Caki2 (cell line): ENCODE measurements around the gene MKLN1. TPM values are rescaled to one million over a fixed set of nuclear protein-coding genes. Genes with fewer than 3 reads are reported as not detected.

Experiments
- DNase-seq: peaks from one replicate; pipeline ENCODE4 v3.0.0-alpha.2; 2015; ENCODE audit warnings: low read depth
- in situ Hi-C: cut with HindIII; loops from 2 replicates; pipeline ENCODE4 v1.10.0; 2016; ENCODE audit warnings: low sequenced_read_pairs, low pct_unique_long_range_greater_than_20kb, mixed read lengths
- total RNA-seq: library from RNA; depleted of rRNA; stranded (reverse); fragments of >200 nt; shearing (Covaris generic); gene quantifications from 2 replicates; pipeline ENCODE4 v1.2.3, GENCODE V29; 2014; ENCODE audit warnings: low replicate concordance

Gene MKLN1
- total RNA-seq, 1 experiment from 2014 or later = 21.5 TPM

- in situ Hi-C loops = no loop called here
- no peak for DNase-seq
Observed at GRCh38 chr7:131338691-131339390, 11.2 kb downstream of the MKLN1 start.

- DNase-seq = no peak
- in situ Hi-C loops = no loop called here
Observed at GRCh38 chr7:131341690-131342089, 14.0 kb downstream of the MKLN1 start.

GRCh38 chr7:131342864-131343442, 15.3 kb downstream of the MKLN1 start:
- in situ Hi-C loops = no loop called here
- no peak for DNase-seq

DNA sequence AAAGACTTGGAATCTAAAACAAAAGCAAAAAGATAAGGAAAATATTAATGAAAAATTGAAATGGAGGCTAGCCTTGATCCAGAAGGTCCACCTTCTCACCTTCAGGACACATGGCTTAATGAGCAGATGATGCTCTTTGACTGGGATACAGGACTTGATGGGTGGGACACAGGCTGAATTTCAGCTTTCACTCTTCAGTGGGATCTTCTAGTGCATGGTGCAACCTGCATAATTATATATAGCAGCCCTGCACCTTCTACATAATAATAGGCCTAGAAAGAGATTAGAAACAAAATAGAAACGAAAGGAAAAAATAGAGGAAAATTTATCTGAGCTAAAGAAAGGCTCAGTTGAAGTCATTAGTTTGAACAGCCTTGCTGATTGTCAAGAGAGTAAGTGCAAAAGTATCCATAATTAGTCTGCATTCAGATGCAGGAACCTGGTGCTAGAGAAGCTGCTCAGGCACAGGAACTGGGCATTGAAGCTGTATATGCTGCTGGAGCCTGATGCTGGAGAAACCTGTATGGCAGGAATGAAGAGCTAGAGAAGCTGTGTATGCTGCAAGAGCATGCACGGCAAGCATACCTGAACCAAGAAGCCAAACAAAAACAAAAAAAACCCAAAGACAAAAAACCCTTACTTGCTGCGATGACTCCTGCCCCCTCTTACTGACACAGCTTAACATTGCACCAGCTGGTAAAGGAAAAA, 19.4 kb downstream of the MKLN1 start:
- in situ Hi-C loops = no loop called here

GRCh38 chr7:131352032-131352431, 24.4 kb downstream of the MKLN1 start:
- in situ Hi-C loops = no loop called here
- DNase-seq = no peak

More for the DNA sequence above, 19.4 kb downstream of the MKLN1 start:
- DNase-seq = no peak

- DNase-seq = no peak
- in situ Hi-C loops = no loop called here
Observed at GRCh38 chr7:131354390-131354789, 26.7 kb downstream of the MKLN1 start.

DNA sequence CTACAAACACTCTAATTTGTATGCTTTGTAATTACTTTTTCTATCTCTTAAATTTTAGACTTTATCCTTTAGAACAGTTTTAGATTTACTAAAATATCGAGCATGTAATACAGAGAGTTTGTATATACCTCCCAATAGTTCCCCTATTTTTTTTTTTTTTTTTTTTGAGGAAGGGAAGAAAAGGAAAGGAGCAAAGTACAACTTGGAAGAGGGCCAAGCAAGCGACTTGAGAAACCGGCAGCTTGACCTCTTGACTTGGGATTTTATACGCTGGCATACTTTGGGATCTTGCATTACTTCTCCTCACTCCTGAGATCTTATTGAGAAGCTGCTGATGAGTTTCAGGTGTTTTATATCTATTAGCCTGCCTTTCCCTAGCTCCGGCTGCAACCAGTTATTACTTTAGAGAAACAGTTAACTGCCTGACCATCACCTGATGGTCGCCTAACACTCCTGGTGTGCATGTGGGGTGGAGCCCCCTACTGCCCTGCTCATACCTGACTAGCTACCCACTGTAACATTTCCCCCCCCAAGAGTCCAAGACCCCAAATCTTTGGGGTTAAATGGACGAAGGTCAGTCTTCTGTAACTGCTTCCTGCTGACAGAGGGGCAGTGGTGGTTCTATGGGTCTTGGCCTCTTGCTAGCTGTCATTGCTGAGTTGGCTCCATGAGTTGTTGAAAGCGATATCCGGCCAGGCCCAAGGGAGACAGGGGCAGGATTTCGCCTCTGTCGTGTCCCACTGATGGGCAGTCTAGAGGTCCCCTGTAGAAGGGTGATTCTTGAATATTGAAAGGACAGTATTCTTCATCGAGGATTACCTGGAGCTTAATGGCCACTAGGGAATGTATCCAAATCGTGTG, 28.5 kb downstream of the MKLN1 start:
- DNase-seq = no peak
- in situ Hi-C loops = no loop called here

DNA sequence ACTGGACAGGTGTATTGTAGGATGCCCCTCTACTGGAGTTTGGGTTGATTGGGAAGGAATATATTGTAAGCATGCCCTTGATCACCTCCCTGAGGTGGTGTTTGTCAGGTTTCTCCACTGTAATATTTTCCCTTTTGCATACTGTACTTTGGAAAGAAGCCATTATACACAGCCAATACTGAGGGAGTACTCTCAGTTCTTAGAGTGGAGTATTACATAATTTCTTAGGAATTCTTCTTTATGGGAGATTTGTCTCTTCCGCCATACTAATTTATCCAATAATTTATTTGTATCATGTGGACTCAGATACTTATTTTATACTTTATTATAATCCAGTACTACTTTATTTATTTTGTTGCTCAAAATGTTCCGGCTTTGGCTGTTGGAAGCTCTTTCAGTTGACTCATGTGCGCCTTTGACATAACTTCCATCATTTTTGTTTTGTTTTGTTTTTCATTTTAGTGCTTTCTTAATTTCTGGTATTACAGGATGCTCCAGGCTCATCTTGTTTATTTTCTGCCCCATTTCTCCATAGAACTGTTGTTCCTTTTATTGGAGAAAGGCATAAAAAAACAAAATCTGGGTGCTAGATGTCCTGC, 29.7 kb downstream of the MKLN1 start:
- in situ Hi-C loops = no loop called here
- no peak for DNase-seq

- no peak for DNase-seq
- in situ Hi-C loops = no loop called here
Observed at GRCh38 chr7:131358636-131359035, 31.0 kb downstream of the MKLN1 start.

DNA sequence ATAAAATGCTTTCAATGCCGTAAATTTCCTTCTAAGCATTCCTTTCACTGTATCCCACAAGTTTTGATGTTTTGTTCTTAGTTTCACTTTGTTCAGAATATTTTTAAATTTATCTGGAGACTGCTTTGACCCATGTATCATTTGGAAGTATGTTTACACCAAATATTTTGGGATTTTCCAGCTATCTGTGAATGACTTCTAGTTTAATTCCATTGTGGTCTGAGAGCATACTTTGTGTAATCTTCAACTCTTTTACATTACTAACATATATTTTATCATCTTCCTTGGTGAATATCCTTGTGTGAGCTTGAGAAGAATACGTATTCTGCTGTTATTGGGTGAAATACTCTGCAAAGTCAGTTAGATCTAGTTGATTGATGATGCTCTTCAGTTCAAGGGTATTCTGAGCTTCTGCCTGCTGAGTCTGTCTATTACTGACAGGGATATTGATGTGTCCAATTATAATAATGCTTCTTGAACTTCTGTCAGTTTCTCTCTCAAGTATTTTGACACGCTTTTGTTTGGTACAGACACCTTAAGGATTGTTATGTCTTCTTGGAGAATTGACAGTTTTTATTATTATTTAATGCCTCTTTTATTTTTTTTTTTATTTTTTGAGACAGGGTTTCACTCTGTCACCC, 31.6 kb downstream of the MKLN1 start:
- DNase-seq = no peak
- in situ Hi-C loops = no loop called here

DNA sequence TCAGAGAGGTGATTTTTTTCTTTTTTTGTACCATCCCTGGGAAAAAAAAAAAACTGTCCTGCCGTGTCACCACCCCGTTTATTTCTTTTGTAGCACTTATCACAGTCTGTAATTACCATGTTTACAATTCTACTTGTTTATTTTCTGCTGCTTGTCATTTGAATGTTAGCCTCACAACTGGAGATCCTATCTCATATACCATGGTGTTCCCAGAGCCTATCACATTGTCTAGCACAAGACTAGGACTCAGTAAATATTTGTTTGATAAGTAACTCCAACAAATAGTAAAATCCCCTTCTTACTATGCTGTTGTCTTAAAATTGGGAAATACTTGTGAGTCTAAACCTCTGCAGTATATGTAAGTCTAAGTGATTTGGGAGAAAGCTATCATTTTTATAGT, 36.0 kb downstream of the MKLN1 start:
- no peak for DNase-seq
- in situ Hi-C loops = no loop called here

DNA sequence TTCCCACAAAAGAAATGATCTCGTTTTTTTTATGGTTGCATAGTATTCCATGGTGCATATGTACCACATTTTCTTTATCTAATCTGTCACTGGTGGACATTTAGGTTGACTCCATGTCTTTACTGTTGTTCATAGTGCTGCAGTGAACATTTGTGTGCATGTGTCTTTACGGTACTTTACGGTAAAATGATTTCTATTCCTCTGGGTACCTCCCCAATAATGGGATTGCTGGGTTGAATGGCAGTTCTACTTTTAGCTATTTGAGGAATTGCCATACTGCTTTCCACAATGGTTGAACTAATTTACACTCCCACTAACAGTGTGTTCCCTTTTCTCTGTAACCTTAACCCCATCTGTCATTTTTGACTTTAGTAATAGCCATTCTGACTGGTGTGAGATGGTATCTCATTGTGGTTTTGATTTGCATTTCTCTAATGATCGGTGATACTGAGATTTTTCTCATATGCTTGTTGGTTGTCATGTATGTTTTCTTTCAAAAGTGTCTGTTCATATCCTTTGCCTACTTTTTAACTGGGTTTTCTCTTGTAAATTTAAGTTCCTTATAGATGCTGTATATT, 37.2 kb downstream of the MKLN1 start:
- in situ Hi-C loops = no loop called here
- DNase-seq = no peak

GRCh38 chr7:131365838-131366237, 38.2 kb downstream of the MKLN1 start:
- no peak for DNase-seq
- in situ Hi-C loops = no loop called here

GRCh38 chr7:131369354-131369753, 41.7 kb downstream of the MKLN1 start:
- DNase-seq = no peak
- in situ Hi-C loops = no loop called here

- DNase-seq = peak; percentile 58
- in situ Hi-C loops = no loop called here
Observed at GRCh38 chr7:131370523-131370968, 42.9 kb downstream of the MKLN1 start.

- in situ Hi-C loops = no loop called here
- no peak for DNase-seq
Observed at GRCh38 chr7:131371411-131371810, 43.7 kb downstream of the MKLN1 start.

DNA sequence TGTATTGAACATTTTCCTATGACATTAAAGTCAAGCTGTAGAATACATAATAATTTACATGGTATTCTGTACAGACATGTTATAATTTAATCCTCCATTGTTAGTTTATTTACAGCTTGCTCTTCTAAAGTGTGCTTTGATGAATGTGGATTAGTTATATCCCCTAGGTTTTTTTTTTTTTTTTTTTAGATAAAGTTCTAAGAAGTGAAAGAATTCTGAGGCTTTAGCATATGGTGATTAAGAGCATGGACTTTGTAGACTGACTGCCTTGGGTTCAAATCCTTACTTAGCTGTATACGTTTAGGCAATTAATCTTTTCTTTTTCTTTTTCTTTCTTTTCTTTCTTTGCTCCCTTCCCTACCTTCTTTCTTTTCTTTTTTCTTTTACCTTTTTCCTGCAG, 44.9 kb downstream of the MKLN1 start:
- in situ Hi-C loops = no loop called here

GRCh38 chr7:131374821-131375220, 47.1 kb downstream of the MKLN1 start:
- DNase-seq = no peak
- in situ Hi-C loops = no loop called here

More for the DNA sequence above, 44.9 kb downstream of the MKLN1 start:
- no peak for DNase-seq
